Measurements from ENCODE around the gene WBP1.
"Not testable (repeated sequence)": the region's sequence is repeated elsewhere in the genome, so short reads cannot be mapped to it uniquely, and the experiment has no call there.

WBP1 gene

DNA sequence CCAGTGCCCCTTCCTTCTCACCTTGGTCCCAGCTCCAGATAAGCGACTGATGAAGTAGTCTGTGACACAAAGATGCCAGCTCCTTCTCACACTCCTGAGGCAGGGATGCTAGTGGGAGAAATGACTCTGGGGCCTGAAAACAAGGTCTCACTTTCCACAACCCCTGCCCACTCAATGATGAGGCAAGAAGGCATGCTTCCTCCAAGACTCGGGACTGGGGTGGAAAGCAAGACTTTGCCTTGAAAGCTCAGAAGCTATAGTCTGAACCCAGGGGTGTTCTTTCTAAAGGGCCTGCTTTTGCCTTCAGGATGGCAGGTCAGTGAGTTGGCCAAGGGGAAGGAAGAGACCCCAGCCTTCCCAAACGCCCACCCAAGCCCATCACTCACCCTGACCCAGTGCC, 23.2 kb downstream of the WBP1 start:
- no peak for DNase-seq (ENCODE audit: insufficient read length, low spot score)
- TF ChIP-seq, protein P1, sequence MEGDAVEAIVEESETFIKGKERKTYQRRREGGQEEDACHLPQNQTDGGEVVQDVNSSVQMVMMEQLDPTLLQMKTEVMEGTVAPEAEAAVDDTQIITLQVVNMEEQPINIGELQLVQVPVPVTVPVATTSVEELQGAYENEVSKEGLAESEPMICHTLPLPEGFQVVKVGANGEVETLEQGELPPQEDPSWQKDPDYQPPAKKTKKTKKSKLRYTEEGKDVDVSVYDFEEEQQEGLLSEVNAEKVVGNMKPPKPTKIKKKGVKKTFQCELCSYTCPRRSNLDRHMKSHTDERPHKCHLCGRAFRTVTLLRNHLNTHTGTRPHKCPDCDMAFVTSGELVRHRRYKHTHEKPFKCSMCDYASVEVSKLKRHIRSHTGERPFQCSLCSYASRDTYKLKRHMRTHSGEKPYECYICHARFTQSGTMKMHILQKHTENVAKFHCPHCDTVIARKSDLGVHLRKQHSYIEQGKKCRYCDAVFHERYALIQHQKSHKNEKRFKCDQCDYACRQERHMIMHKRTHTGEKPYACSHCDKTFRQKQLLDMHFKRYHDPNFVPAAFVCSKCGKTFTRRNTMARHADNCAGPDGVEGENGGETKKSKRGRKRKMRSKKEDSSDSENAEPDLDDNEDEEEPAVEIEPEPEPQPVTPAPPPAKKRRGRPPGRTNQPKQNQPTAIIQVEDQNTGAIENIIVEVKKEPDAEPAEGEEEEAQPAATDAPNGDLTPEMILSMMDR (IDR thresholded peaks at IDR 0.05; ENCODE audit: insufficient read depth, missing control alignments), result no peak
- no peak for FAIRE-seq

DNA sequence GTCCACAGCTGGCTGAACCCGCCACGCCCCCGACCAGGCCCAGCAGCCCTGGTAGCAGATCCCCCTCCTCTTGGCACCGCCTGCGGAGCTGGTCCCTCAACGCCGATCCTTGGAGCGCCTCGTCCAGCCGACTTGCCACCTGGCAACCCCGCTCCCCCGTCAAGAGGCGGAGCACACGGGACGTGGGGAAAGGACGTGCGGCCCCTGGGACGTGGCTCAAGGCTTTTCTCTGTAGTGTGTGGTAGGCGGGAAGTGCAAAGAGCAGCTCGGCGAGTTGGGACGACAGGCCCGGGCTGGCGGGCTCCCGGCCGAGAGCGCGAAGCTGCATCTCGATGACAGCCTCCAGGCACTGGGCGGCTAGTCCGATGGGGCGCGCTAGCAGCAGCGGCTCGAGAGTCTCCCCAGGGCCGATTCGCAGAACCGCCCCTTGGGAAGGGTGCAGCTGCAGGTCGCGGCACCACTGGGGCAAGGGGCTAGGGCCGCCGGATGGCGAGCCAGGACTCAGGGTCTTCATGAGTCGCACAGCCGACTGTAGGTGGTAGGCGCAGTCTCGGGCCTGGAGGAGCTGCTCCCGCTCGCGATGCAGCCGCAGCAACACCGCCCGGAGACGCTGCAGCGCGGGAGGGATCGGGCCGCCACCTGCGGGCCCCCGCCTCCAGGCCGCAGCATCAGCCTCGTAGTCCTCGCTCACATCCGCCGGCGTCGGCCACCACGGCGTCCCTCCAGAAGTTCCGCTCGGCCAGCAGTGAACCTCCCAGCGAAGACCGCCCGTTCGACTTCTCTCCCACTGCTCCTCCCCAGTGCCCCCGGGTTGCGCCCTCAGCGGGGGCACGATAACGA, 23.9 kb downstream of the WBP1 start:
- DNase-seq (ENCODE audit: insufficient read length, low spot score) (no peak), FAIRE-seq (no peak)

DNA sequence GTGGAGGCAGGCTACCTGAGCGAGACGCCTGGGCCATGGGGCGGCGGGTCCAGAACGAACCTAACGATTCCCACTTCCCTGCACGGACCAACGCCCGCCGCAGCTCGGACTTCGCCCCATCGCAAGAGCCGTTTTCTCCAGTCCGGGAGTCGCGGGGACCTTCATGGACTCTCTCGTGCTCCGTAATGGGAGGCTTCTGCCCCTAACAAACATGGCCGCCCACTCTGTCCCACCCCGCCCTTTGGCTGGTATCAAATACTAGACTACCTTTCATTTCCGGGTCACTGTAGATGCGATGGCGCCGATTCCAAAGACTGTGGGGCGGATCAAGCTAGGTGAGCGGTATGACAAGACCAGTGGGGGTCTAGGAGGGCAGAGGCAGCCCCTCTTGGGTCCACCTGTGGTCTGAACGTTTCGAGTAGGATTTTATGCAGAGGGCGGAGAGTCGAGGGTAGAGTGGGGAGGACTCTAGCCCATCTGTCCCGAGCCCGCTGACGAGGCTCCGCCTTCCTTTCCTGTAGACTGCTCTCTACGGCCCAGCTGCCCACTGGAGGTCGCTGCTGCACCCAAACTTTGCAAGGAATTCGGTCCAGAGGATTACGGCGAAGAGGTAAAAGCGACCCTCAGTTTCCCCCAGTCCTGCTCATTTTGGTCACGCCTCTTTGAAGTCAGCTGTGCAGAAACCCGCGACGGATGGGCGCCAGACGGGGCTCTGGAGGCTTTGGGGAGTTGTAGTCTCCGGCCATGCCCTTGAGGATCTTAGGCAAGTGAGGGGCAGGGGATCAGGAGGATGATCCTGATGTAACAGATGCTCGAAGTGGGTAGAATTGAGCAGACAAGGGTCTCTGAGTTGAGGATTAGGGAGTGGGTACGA, 24.8 kb downstream of the WBP1 start, which contains the start of the genes CCDC142 and TTC31:
CCDC142 (minus strand) TSS at position 198 of the 874 bp plus-strand sequence; CDS start at position 37, 161 bp downstream.
TTC31 (plus strand) TSS at position 281 of the 874 bp plus-strand sequence; CDS start at position 296, 15 bp downstream.
- TF ChIP-seq, protein P1 (IDR thresholded peaks at IDR 0.05; ENCODE audit: insufficient read depth, missing control alignments), result peak; percentile 90

More for the DNA sequence above, 23.9 kb downstream of the WBP1 start:
- TF ChIP-seq, protein P1 (IDR thresholded peaks at IDR 0.05; ENCODE audit: insufficient read depth, missing control alignments), result no peak

DNA sequence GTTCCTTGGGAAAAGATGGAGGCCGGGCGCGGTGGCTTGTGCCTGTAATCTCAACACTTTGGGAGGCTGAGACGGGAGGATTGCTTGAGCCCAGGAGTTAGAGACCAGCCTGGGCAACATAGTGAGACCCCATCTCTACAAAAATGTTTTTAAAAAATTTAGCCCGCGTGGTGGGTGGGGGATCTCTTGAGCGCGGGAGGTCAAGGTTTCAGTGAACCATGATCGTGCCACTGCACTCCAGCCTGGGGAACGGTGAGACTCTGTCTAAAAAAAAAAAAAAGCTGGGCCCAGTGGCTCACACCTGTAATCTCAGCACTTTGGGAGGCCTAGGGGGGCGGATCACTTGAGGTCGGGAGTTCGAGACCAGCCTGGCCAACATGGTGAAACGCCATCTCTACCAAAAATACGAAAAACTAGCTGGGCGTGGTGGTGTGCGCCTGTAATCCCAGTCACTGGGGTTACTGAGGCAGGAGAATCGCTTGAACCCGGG, 25.5 kb downstream of the WBP1 start:
- not testable (repeated sequence) for FAIRE-seq; DNase-seq (ENCODE audit: insufficient read length, low spot score)

More for the DNA sequence above, 24.8 kb downstream of the WBP1 start, which contains the start of the genes CCDC142 and TTC31:
- peak; percentile 73 for FAIRE-seq
- DNase-seq (ENCODE audit: insufficient read length, low spot score), result peak; percentile 76

DNA sequence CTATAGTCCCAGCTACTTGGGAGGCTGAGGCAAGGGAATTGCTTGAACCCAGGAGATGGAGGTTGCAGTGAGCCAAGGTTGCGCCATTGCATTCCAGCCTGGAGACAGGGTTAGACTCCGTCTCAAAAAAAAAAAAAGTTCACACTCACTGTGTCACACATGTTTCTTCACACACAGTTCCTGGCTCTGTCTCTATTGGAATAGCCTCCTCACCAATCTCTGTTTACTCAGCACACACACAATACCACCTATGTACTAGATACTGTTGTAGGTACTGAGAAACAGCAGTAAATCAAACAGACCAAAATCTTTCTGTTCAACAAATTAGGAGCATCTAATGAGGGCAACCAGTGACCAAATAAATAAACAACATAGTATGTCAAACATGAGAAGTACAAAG, 27.9 kb downstream of the WBP1 start:
- DNase-seq (ENCODE audit: insufficient read length, low spot score), result no peak
- TF ChIP-seq, protein P1 (IDR thresholded peaks at IDR 0.05; ENCODE audit: insufficient read depth, missing control alignments), result no peak
- no peak for FAIRE-seq

DNA sequence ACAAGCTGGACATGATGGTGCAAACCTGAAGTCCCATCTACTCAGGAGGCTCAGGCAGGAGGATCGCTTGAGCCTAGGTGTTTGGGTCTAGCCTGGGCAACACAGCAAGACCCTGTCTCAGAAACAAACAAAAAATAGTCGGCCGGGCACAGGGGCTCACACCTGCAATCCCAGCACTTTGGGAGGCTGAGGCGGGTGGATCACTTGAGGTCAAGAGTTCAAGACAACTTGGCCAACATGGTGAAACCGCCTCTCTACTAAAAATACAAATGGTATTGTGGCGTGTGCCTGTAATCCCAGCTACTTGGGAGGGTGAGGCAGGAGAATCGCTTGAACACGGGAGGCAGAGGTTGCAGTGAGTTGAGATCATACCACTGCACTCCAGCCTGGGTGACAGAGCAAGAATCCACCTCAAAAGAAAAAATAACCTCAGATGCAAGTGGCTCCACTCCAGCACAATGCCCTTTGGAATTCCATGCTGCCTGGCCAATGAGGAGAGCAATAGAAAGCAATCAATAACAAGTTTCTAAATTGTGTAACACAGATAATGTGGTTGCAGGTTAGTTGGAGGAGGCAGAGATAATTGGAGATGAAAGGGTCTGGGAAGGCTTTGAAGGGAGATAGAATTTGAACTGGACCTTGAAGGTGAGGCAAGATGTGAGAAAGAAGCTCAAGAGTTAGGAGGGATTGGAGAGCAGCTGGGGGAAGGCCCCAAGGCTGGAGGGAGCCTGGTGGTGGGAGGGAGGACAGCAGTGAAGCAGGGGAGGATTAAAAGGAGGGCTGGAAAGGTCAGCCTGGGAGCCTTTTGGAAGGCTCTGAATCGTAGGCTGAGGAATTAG, 30.6 kb downstream of the WBP1 start:
- no peak for DNase-seq (ENCODE audit: insufficient read length, low spot score)
- TF ChIP-seq, protein P1 (IDR thresholded peaks at IDR 0.05; ENCODE audit: insufficient read depth, missing control alignments), result no peak
- FAIRE-seq, result no peak
